Mucosa of gallbladder (tissue), 1 donor: Measurements from ENCODE around the gene AGAP3. TPM values are rescaled to one million over a fixed set of nuclear protein-coding genes. Genes with fewer than 3 reads are reported as not detected.
"Not testable (repeated sequence)": the region's sequence is repeated elsewhere in the genome, so short reads cannot be mapped to it uniquely, and the experiment has no call there.

ENCODE experiments used
- DNase-seq: peaks from one replicate; pipeline ENCODE4 v3.0.0-alpha.2; 2020; ENCODE audit warnings: low spot score
- total RNA-seq: library from RNA; stranded (reverse); gene quantifications from one replicate; pipeline ENCODE4 v1.2.1, GENCODE V29; 2021
- donor health status: DM: no; HTN: no; CAD: no.

Gene AGAP3
- 98.4 TPM for total RNA-seq

DNA sequence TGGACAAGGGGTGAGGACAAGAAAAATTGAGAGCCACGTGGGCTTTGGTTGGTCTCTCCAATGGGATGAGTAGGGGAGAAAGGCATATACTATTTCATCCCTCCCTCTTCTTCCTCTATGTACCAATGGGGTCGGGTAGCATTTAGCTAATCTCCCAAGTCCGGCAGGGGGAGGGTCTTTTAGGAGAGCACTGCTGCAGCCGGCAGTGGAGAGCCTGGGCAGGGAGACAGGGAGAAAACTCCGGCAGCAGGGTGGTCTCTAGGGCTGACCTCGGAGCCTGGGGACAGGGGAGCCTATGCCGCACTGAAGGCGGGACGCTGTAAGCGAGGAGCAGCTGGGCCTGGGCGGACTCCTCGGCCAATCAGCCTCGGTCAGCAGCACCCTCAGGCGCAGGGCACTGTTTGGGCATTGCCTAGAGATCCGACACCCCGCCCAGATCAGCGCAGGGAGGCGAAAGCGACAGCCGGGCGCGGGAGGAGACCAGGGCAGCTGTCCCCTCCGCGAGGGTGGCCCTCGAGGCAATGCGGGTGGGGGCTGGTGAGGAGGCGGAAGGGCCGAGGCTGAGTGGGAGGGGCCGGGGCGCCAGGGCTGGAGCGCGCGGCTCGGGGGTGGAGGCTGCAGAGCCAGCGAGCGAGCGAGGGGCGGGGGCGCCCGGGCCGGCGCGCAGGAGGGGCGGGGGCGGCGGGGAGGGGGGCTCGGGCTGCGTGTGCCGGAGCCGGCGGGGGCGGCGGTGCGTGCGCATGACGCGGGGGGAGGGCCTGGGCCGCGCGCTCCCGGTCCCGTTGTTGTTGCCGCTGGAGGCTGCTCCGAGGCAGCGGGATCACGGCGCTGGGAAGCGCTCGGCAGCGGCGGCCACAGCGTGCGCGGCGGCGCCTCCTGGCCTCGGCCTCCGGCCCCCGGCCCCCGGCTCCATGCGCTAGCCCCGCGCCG is at the start of gene AGAP3:
Gene AGAP3, plus strand, starts transcription at position 785 of the 930 bp plus-strand sequence. CDS start 267 bp downstream, outside the sequence.
- DNase-seq = peak; percentile 79

DNA sequence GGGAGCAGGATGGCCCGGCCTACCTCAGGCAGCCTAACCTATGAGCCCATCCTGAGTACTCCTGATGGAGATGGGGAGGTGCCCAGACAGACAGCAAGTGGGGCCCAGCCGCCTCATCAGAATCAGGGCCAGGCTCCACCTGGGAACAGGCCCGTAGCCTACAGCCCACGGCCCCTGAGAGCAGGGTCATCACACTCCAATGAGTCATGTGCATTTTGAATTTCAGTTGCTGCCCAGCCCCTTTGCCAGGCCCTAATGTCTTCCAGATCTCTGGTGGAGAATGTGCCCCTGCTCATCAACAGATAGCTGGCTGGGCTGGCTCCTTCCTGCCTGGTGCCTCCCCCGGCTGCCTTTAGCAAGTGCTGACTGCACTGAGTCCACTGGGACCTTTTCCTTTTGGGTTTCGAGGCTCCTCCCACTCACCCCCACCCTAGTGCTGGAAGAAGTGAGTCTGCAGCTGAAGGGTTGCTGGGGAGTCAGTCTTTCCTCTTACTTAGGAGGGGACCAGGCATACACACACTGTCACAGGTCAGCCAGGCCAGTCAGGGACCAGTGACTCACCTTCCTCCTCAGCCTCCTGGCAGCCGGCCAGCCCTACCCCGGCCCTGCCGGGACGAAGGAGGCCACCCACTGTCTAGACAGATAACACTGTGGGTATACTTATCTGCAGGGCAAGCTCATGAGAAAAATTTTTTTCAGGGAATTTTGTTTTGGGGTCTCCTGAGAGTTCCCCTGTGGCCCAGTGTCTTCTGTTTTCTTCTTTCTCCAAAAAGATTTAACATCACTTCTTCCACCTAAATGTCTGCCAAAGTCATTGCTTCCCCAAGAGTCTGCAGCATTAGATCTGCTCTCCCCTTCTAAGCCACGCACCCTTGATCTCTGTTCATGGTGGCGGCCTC is 47.1 kb upstream of the AGAP3 start:
- peak; percentile 73 for DNase-seq

DNA sequence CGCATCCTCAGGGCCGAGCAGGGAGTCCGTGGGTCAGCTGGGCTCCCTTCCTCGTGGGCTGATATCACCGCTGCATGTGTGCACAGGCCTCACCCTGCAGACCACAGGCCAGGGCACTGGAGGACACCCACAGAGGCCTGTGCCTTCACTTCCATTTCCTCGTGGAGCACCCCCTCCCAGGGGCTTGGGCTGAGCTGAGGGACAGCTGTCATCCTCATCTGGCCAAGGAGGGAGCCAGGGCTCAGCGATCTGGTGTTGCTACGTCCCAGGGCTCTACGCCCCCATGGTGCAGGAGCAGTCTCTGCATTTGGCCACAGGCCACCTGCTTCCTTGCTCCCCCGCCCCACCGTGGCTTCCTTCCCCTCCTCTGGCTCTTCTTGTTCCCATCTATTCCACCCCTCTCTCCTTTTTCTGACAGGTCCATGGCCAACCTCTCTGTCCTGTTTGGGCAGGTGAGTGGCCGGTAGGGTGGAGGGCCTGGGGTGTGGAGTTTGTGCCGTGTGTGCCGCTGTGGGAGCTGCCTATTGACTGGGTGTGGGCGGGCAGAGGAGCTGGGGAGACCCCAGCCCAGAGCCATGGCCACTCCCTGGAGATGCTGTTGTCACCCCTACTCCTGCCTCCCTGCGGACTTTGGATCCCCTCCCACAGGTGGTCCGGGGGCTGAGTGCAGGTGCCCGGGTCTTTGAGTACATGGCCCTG is 46.3 kb upstream of the AGAP3 start:
- no peak for DNase-seq

DNA sequence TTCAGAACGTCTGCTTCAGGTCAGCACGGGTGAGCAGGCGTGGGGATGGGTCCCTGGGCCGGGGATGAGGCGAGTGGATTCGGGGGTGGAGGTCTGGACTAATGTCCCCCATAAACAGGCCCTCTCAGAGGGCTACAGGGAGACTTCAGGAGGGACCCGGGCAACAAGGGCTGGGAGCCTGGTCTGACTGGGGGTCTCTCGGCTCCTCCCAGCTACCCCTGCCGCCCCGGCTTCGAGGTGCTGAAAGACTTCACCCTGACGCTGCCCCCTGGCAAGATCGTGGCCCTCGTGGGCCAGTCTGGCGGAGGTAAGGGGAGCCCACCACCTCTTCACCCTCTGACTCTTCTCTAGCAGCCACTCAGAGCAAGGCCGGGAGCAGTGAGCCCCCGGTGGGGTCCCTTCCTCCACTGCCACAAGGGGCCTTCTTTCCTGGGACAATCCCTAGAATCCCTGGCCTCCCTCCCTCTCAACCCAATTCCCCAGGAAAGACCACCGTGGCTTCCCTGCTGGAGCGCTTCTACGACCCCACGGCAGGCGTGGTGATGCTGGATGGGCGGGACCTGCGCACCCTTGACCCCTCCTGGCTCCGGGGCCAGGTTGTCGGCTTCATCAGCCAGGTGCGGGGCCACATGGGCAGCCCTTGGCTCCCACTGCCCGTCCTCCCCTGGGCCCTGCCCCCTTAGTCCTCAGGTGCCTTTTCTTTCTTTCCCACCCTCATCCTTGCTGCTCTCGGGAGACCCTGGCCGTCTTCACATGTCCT is 45.5 kb upstream of the AGAP3 start:
- DNase-seq = no peak

DNA sequence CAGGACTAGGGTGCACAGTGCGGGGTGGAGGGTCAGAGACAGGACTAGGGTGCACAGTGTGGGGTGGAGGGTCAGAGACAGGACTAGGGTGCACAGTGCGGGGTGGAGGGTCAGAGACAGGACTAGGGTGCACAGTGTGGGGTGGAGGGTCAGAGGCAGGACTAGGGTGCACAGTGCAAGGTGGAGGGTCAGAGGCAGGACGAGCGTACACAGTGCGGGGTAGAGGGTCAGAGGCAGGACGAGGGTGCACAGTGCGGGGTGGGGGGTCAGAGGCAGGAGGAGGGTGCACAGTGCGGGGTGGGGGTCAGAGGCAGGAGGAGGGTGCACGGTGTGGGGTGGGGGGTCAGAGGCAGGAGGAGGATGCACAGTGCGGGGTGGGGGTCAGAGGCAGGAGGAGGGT is 42.8 kb upstream of the AGAP3 start:
- DNase-seq = not testable (repeated sequence)

DNA sequence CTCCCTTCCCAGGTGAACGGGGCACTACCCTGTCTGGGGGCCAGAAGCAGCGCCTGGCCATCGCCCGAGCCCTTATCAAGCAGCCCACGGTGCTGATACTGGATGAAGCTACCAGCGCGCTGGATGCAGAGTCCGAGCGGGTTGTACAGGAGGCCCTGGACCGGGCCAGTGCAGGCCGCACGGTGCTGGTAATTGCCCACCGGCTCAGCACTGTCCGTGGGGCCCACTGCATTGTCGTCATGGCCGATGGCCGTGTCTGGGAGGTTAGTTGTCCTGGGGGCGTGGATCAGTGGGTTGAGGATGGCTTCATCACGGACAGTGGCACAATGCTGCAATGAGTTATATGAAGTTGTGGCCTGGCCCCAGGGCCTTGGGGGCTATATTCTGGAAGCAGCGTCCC is 42.3 kb upstream of the AGAP3 start:
- no peak for DNase-seq

DNA sequence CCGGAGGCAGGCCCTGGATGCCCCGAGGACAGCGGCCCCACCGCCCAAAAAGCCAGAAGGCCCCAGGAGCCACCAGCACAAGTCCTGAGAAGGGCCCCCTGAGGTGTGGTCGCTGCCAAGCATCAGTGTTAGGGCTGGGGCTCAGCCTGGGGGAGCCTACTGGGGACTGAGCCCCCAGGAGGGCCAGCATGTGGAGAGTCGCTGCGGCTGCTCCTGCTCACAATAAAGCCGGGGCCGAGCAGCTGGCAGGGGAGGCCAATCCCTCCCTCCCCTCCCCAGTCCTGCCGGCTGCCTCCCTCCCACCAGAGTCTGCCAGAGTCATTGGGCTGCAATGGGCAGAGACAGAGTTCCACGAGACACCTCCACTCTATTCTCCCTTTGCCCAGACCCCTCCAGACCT is 41.0 kb upstream of the AGAP3 start:
- DNase-seq = no peak

DNA sequence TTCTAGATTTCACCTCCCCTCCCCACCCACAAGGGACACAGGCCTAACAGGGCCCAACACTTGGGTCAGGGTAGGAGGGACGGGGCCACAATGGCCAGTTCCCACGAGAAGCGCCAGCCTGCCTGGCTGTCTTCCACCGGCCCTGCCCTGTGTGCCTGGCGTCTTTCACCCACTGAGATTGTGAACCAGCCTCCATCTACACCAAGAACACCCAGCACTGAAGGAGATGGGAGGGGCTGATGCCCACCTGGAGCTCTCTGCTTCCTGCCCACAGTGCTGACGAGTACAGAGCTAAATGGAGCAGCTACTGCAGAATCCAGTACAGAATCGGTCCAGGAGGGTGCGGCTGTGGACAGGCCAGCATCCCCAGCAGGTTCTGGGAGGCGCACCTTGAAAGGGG is 40.3 kb upstream of the AGAP3 start:
- no peak for DNase-seq

DNA sequence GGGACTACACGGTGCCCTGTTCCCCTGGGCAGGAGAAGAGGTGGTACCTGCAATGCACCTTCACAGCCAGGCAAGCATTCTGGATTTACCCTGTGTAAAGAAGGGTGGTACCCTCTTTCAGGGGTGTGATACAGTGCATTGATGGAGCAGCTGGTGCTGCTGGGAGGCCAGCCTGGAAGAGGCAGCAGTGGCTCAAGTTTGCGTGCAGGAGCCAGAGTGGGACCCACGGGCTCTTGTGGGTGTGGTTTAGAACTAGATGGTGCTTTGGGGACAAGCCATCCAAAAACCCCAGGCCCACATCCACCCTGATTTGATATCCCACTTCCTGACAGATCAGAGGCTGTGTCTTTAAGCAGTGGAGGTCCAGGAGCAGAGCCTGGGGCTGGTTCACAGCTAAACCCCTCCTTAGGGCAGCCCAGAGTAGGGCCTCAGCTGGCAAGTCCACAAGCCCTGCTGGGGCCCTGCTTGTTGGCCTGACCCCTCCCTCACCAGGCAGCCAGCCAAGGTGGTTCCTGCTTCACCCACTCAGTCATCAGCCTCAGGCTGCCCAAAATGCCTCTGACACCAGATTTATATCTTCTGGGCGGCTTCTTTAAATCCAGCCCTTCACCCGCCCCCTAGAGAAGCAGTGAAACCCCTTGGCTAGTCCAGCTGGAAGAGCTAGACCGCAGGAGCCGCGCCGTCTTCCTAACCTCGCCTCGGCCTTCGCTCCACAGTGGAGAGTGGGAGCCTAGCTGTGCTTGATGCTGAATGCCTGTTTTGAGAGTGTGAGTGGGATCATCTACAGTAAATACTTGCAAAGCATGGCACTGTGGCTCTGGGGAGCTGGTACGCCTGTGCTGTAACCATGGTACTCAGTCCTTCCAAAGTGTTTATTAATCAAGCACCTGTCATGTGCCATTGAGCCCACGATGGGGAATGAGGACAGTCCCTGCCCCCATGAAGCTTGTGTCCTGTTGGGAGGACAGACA is 39.4 kb upstream of the AGAP3 start:
- DNase-seq = no peak

DNA sequence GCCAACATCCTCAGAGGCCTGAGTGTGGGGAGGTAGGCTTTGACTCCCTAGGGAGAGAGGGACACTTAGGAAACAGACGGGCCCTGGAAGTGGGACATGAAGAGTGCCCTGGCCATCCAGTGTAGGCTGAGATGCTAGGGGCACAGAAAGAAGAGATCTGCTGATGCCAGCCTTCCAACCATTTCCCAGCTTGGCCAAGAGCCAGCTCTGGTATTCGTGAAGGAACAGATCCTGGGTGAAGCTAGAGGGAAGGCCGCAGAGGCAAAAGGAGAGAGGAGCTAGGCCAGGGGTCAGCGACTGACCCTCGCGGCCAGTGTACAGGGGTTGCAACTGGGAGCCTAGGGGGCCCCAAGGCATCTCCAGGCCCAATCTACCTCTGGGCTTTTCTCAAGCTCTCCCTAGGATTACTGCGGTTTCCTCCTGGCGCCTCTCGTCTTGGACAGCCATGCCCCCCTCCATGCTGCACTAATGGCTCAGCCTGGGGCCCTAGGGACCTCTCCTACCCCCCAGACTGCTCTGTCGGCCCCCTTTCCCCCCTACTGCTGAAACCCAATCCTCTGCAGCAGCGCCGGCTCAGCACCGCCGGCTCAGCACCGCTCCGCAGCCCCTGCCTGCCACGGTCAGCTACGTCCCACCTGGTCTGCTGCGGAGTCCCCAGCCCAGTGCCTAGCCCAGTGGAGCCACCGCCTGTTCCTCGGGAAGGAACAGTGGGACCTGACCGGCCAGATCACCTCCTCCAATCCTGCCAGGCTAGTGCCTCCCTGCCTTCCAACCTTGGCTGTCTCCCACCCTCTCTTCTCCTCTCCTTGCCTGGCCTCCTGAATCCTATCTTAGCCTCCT is 38.1 kb upstream of the AGAP3 start, which contains the start of gene ASIC3:
Gene ASIC3, plus strand, starts transcription at position 556 of the 840 bp plus-strand sequence. CDS start 355 bp downstream, outside the sequence.
- no peak for DNase-seq

DNA sequence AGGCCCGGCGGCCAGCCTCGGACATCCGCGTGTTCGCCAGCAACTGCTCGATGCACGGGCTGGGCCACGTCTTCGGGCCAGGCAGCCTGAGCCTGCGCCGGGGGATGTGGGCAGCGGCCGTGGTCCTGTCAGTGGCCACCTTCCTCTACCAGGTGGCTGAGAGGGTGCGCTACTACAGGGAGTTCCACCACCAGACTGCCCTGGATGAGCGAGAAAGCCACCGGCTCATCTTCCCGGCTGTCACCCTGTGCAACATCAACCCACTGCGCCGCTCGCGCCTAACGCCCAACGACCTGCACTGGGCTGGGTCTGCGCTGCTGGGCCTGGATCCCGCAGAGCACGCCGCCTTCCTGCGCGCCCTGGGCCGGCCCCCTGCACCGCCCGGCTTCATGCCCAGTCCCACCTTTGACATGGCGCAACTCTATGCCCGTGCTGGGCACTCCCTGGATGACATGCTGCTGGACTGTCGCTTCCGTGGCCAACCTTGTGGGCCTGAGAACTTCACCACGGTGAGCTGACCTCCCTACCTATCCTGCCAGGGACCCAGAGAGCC is 37.3 kb upstream of the AGAP3 start:
- no peak for DNase-seq

DNA sequence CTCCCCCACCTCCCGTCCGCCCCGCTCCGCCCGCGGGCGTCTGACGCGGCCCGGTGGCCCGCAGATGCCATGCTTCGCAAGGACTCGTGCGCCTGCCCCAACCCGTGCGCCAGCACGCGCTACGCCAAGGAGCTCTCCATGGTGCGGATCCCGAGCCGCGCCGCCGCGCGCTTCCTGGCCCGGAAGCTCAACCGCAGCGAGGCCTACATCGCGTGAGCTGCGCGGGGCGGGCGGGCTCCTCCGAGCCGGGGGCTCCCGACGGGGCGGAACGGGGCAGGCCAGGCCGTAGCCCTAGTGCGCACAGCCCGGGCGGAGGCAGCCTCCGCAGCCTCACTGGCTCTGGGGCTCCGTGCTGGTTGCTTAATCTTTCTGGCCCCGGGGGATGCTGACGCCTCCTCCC is 35.2 kb upstream of the AGAP3 start:
- peak; percentile 58 for DNase-seq

DNA sequence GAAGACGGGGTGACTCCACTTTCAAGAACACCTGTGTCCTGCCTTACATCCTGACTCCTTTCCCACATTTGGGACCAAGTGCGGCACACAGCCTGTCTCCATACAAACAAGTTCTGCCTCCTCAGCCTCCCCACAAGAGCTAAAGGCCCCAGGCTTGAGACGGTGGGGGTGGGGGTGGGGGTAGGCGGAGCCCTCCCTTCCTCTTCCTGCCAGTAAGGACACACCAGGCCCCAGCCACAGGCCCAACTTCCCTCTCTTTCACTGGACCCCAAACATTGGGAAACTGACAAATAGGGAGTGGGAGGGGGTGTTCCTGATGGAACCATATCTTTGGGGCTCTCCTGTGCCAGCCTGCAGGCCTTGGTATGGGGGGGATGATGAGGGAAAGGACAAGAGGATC is 33.2 kb upstream of the AGAP3 start:
- DNase-seq = no peak

DNA sequence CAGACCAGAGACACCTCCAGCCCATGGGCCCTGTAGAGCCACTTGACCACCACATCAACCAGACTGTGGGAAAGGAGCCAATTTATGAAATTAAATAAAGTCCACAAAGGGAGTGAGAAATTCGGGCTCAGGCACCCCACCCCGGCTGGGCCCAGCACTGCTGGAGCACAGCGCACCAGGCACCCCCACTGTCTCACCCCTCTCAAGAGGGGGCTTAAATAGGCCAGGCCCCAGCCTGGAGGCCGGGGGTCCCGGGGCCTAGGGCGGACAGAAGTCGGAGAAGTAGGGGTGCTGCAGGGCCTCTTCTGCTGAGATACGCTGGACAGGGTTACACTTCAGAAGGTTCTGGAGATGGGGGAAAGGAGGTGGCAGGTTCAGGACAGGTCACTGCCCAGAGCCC is 32.5 kb upstream of the AGAP3 start:
- DNase-seq = no peak

DNA sequence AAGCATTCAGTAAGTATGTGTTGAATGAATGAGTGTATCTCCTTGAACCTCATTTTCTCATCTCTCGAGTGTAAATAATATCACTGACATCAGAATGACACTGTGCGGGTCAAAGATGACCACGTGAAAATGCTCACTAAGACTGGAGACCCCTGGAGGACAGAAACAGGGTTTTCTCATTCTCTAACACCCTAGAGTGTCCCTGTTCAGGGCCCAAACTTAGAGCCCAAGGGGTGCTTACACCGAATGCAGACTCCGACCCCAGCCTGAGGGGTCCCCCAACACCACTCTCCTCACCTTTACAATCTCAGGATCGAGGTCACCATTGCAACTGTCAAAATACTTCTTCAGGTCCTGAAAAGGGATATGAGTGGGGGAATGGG is 30.0 kb upstream of the AGAP3 start:
- no peak for DNase-seq

DNA sequence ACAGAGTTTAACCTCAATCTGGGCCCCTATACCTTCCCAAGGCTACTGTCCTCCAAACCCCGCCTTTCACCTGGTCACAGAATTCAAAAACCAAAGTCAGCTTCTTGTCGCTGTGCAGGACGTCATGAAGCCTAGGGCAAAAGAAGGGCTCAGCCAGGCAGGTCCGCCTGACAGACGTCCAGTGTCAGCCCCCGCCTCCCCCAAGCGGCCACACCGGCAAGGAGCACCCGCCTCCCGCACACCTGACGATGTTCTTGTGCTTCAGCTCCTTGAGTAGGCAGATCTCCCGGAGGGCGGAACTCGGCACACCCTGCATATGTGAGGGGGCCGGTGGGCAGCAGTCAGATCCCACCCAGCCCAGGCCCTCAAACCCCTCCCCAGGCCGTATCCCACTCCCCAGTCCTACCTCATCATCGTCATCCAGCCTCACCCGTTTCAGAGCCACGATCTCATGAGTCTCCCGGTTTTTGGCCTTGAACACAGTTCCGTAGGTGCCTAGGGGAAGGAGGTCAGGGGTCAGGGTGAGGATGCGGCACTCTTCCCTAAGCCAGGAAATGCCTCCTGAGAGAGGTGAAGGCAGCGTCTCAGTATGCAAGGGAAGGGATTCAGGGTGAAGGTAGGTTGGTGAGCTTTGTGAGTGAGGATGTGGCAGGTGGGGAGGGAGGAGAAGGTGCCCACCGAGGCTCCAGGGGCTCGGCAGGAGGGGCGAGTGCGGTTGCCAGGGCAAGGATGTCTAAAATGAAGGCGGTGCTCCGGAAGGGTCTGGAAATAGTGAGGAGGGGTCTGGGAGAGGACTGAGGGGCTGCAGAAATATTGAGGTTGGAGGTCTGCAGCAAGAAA is 29.4 kb upstream of the AGAP3 start:
- no peak for DNase-seq

DNA sequence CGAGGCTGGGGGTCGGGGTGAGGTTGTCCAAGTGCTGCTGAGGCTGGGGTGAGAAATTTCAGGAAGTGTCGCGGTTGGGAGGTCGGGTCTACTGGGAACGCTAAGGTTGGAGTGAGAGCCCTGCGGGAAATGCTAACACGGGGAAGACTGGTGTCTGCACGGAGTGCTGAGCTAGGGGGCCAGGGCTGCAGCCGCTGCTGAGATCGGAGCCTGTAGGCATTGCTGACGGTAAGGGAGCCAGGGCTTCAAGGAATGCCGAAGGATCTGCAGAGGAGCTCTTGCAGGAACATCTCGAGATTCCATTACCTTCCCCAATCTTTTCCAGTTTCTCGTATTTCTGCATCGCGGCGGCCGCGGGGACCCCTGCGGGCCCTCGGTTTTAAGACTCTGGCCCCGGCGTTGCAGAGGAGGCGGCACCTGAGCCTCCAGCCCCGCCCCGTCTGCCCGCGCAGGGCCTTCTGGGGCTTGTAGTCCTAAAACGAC is 28.7 kb upstream of the AGAP3 start, which contains the start of gene CDK5:
Gene CDK5, minus strand, starts transcription at position 392 of the 483 bp plus-strand sequence. Its CDS starts 49 bp downstream, at position 343.
- DNase-seq = no peak
